ENCODE measurements around the gene KPNA3. TPM values are rescaled to one million over a fixed set of nuclear protein-coding genes. Genes with fewer than 3 reads are reported as not detected.

KPNA3 gene
- total and polyA plus RNA-seq, 7 donors = 15.6 to 64.3 (median 41.5) TPM

GRCh38 chr13:49784886-49785570 lies 7.5 kb downstream of the KPNA3 start:
- H3K36me3 ChIP-seq = no peaks in the 10 kb centered on the region
- H3K27ac ChIP-seq = no peak overlapping the region
- H3K27me3 ChIP-seq = no peaks in the 10 kb centered on the region
- no peak for DNase-seq
- no peak for TF ChIP-seq EP300 (IDR thresholded peaks at IDR 0.05)
- TF ChIP-seq POLR2AphosphoS5 (IDR thresholded peaks at IDR 0.05) = no peak
- TF ChIP-seq POLR2A (IDR thresholded peaks at IDR 0.05) = no peak
- TF ChIP-seq CTCF (IDR thresholded peaks at IDR 0.05) = no peak
- H3K4me1 ChIP-seq = peaks cover 0 to 39% (median 25%) of the 10 kb centered on the region in 4 donors
- no peaks in the 10 kb centered on the region for H3K9me3 ChIP-seq
- WGBS, 2 donors = 91 to 94% methylated on average over 5 of the region's 5 CpGs
- intact Hi-C loops (cut with DNase I) = no loop called here
- H3K4me3 ChIP-seq = no peak overlapping the region

GRCh38 chr13:49783865-49784264 lies 8.6 kb downstream of the KPNA3 start:
- H3K27me3 ChIP-seq = no peaks in the 10 kb centered on the region
- H3K4me1 ChIP-seq = peaks cover 0 to 29% (median 18%) of the 10 kb centered on the region in 4 donors
- H3K4me3 ChIP-seq = no peak overlapping the region
- 97 to 99% methylated on average over 4 of the region's 4 CpGs for WGBS, 2 donors
- DNase-seq = no peak
- no peak overlapping the region for H3K27ac ChIP-seq
- TF ChIP-seq CTCF (IDR thresholded peaks at IDR 0.05) (no peak), POLR2A (IDR thresholded peaks at IDR 0.05) (no peak), EP300 (IDR thresholded peaks at IDR 0.05) (no peak), POLR2AphosphoS5 (IDR thresholded peaks at IDR 0.05) (no peak)
- no peaks in the 10 kb centered on the region for H3K36me3 ChIP-seq
- intact Hi-C loops (cut with DNase I) = no loop called here
- no peaks in the 10 kb centered on the region for H3K9me3 ChIP-seq

GRCh38 chr13:49782784-49783183 lies 9.7 kb downstream of the KPNA3 start:
- Histone ChIP-seq H3K9me3 (no peaks in the 10 kb centered on the region), H3K27ac (no peak overlapping the region), H3K4me3 (no peak overlapping the region), H3K36me3 (no peaks in the 10 kb centered on the region), H3K27me3 (no peaks in the 10 kb centered on the region), H3K4me1 (peaks cover 0 to 23% (median 13%) of the 10 kb centered on the region in 4 donors)
- 96 to 97% methylated on average over 2 of the region's 2 CpGs for WGBS, 2 donors
- TF ChIP-seq EP300 (IDR thresholded peaks at IDR 0.05) = no peak
- no peak for TF ChIP-seq POLR2AphosphoS5 (IDR thresholded peaks at IDR 0.05)
- TF ChIP-seq POLR2A (IDR thresholded peaks at IDR 0.05) = no peak
- TF ChIP-seq CTCF (IDR thresholded peaks at IDR 0.05) = no peak
- intact Hi-C loops (cut with DNase I) = no loop called here
- no peak for DNase-seq

DNA sequence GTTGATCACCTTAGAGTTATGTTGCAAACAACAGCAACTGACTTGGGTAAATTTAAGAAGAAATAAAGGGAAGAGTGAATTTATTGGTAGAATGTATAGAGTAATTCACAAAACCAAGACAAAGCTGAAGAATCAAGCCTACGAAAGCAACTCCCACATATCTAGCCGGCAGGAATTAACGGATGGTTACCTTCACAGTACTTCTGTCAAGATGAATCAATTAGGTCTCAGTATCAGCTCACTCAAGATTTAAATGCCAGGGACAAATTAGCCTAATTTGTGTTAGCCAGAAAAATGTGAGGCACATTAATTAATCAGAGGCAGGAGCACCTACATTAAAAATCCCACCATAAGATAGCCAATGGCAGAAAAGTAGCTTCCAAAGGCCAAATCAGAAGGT lies 10.7 kb downstream of the KPNA3 start:
- 99% methylated on average over 3 of the region's 3 CpGs for WGBS, 2 donors
- Histone ChIP-seq H3K27ac (no peak overlapping the region), H3K4me1 (peaks cover 0 to 23% (median 16%) of the 10 kb centered on the region in 4 donors), H3K4me3 (no peak overlapping the region), H3K9me3 (no peaks in the 10 kb centered on the region), H3K27me3 (no peaks in the 10 kb centered on the region), H3K36me3 (no peaks in the 10 kb centered on the region)
- DNase-seq = no peak
- TF ChIP-seq POLR2A (IDR thresholded peaks at IDR 0.05) (no peak), EP300 (IDR thresholded peaks at IDR 0.05) (no peak), CTCF (IDR thresholded peaks at IDR 0.05) (no peak), POLR2AphosphoS5 (IDR thresholded peaks at IDR 0.05) (no peak)
- intact Hi-C loops (cut with DNase I) = no loop called here

DNA sequence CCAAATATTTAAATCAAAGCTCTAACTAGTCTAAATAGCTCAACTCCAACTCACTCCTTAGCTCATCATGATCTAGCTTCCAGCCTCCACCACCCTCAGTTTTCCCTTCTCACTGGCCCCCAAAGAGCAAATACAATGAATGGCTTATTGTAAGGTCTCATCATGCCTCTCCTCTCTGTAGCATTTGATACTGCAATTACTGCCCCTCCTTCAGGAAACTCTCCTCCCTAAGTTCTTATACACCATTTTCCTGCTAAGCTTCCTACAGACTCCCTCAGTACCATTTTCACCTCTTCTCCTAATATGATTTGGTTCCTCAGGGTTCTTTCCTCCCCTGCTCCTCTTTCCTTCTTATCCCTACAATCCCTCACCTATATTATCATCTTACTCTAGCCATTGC lies 12.8 kb downstream of the KPNA3 start:
- H3K9me3 ChIP-seq = no peaks in the 10 kb centered on the region
- no peak overlapping the region for H3K4me3 ChIP-seq
- H3K27me3 ChIP-seq = no peaks in the 10 kb centered on the region
- intact Hi-C loops (cut with DNase I) = no loop called here
- TF ChIP-seq CTCF (IDR thresholded peaks at IDR 0.05) (no peak), EP300 (IDR thresholded peaks at IDR 0.05) (no peak), POLR2AphosphoS5 (IDR thresholded peaks at IDR 0.05) (no peak), POLR2A (IDR thresholded peaks at IDR 0.05) (no peak)
- peaks cover 0 to 24% (median 15%) of the 10 kb centered on the region in 4 donors for H3K4me1 ChIP-seq
- DNase-seq = no peak
- no peaks in the 10 kb centered on the region for H3K36me3 ChIP-seq
- no peak overlapping the region for H3K27ac ChIP-seq
